GM13977 (cell line): ENCODE data around the gene DOCK10.

ENCODE experiments used
- DNase-seq: peaks from one replicate; pipeline ENCODE4 v3.0.0; 2012; ENCODE audit warnings: low spot score
- CTCF ChIP-seq: IDR thresholded peaks from 2 replicates; pipeline ENCODE4 v1.5.1; 2012; ENCODE audit warnings: mild to moderate bottlenecking, control low read depth; ENCODE audit not compliant: insufficient read depth; ENCODE audit errors: extremely low read depth, missing control alignments
- in situ Hi-C: fragments of 300-500 bp; cut with MboI; formaldehyde crosslinking; loops from one replicate; pipeline ENCODE4 v1.12.0; 2022; ENCODE audit warnings: low sequenced_read_pairs, low pct_unique_long_range_greater_than_20kb, mixed read lengths, inconsistent platforms; ENCODE audit not compliant: unreplicated experiment

DOCK10 gene

GRCh38 chr2:224915136-224915535 is 127.1 kb downstream of the DOCK10 start:
- no peak for DNase-seq
- in situ Hi-C loops = no loop called here
- TF ChIP-seq CTCF = no peak

- no peak for TF ChIP-seq CTCF
- DNase-seq = no peak
- in situ Hi-C loops = no loop called here
These were observed 131.7 kb downstream of the DOCK10 start for GRCh38 chr2:224910574-224910925.

GRCh38 chr2:224909885-224910573 is 132.2 kb downstream of the DOCK10 start:
- DNase-seq = no peak
- in situ Hi-C loops = no loop called here
- no peak for TF ChIP-seq CTCF

- DNase-seq = no peak
- TF ChIP-seq CTCF = no peak
- in situ Hi-C loops = no loop called here
These were observed 133.4 kb downstream of the DOCK10 start for GRCh38 chr2:224908818-224909217.

- no peak for TF ChIP-seq CTCF
- DNase-seq = peak; percentile 45
- in situ Hi-C loops = no loop called here
These were observed 137.9 kb downstream of the DOCK10 start for GRCh38 chr2:224904381-224904780.

GRCh38 chr2:224903621-224904020 is 138.6 kb downstream of the DOCK10 start:
- no peak for TF ChIP-seq CTCF
- DNase-seq = no peak
- in situ Hi-C loops = no loop called here

GRCh38 chr2:224901121-224901676 is 141.1 kb downstream of the DOCK10 start:
- in situ Hi-C loops = no loop called here
- no peak for TF ChIP-seq CTCF
- DNase-seq = no peak
